Measurements from ENCODE around the gene ARID1B. TPM values are rescaled to one million over a fixed set of nuclear protein-coding genes. Genes with fewer than 3 reads are reported as not detected.

Gene ARID1B
- total RNA-seq, 2 experiments from 2014 or later, result 36.9 to 38.9 TPM

GRCh38 chr6:157033428-157034140, 256.4 kb downstream of the ARID1B start:
- Mint-ChIP-seq H3K9me3 (peaks cover 2% of the 10 kb centered on the region), H3K27ac (peak overlapping the region; percentile 89), H3K4me3 (peak overlapping the region; percentile 79), H3K36me3 (ENCODE audit: low read depth) (peaks cover 3% of the 10 kb centered on the region), H3K27me3 (no peaks in the 10 kb centered on the region), H3K4me1 (ENCODE audit: low read depth) (peaks cover 27% of the 10 kb centered on the region)
- POLR2A ChIA-PET, result no interaction called here
- TF ChIP-seq CTCF (IDR thresholded peaks at IDR 0.05), result no peak
- CTCF ChIA-PET, result interaction anchor here (0.7 to 3.7 kb wide), 28 partner anchors 9 to 282 kb away, joined by 3 to 39 read pairs (median 4); no protein-coding TSS in a partner anchor
- peak; percentile 28 for ATAC-seq
- DNase-seq, result no peak
- intact Hi-C loops (cut with micrococcal nuclease), result loop anchor here (1.0 to 10.0 kb wide), 2 partner anchors 151 to 241 kb away; no protein-coding TSS in a partner anchor

GRCh38 chr6:157034436-157035230, 257.5 kb downstream of the ARID1B start:
- Mint-ChIP-seq H3K27ac (peak overlapping the region; percentile 64), H3K4me1 (ENCODE audit: low read depth) (peaks cover 23% of the 10 kb centered on the region), H3K27me3 (no peaks in the 10 kb centered on the region), H3K36me3 (ENCODE audit: low read depth) (peaks cover 3% of the 10 kb centered on the region), H3K9me3 (peaks cover 2% of the 10 kb centered on the region), H3K4me3 (peak overlapping the region; percentile 55)
- ATAC-seq, result peak; percentile 82
- ChIA-PET POLR2A (interaction anchor here (0.7 kb wide), 1 partner anchor 152 kb away, joined by 3 read pairs; no protein-coding TSS in a partner anchor), CTCF (interaction anchor here (0.6 to 3.7 kb wide), 34 partner anchors 9 to 283 kb away, joined by 3 to 39 read pairs (median 4); no protein-coding TSS in a partner anchor)
- no peak for DNase-seq
- peak; percentile 75 for TF ChIP-seq CTCF (IDR thresholded peaks at IDR 0.05)
- intact Hi-C loops (cut with micrococcal nuclease), result loop anchor here (1.0 to 10.0 kb wide), 2 partner anchors 150 to 240 kb away; no protein-coding TSS in a partner anchor

GRCh38 chr6:157035546-157035945, 258.4 kb downstream of the ARID1B start:
- intact Hi-C loops (cut with micrococcal nuclease), result loop anchor here (10.0 kb wide), 1 partner anchor 239 kb away; no protein-coding TSS in a partner anchor
- CTCF ChIA-PET, result interaction anchor here (0.7 to 3.7 kb wide), 27 partner anchors 8 to 259 kb away, joined by 3 to 39 read pairs (median 6); no protein-coding TSS in a partner anchor
- Mint-ChIP-seq H3K9me3 (no peaks in the 10 kb centered on the region), H3K36me3 (ENCODE audit: low read depth) (no peaks in the 10 kb centered on the region), H3K27ac (no peak overlapping the region), H3K4me3 (no peak overlapping the region), H3K4me1 (ENCODE audit: low read depth) (peaks cover 18% of the 10 kb centered on the region), H3K27me3 (no peaks in the 10 kb centered on the region)
- DNase-seq (no peak), ATAC-seq (no peak)
- TF ChIP-seq CTCF (IDR thresholded peaks at IDR 0.05), result no peak
- POLR2A ChIA-PET, result no interaction called here

- no peaks in the 10 kb centered on the region for H3K36me3 Mint-ChIP-seq (ENCODE audit: low read depth)
- H3K27ac Mint-ChIP-seq, result no peak overlapping the region
- no peaks in the 10 kb centered on the region for H3K27me3 Mint-ChIP-seq
- peaks cover 16% of the 10 kb centered on the region for H3K4me1 Mint-ChIP-seq (ENCODE audit: low read depth)
- POLR2A ChIA-PET, result no interaction called here
- no peak for TF ChIP-seq CTCF (IDR thresholded peaks at IDR 0.05)
- ATAC-seq, result no peak
- intact Hi-C loops (cut with micrococcal nuclease), result loop anchor here (10.0 kb wide), 1 partner anchor 239 kb away; no protein-coding TSS in a partner anchor
- H3K4me3 Mint-ChIP-seq, result no peak overlapping the region
- CTCF ChIA-PET, result interaction anchor here (0.8 to 2.3 kb wide), 11 partner anchors 10 to 150 kb away, joined by 3 to 7 read pairs (median 3); no protein-coding TSS in a partner anchor
- no peaks in the 10 kb centered on the region for H3K9me3 Mint-ChIP-seq
- no peak for DNase-seq
Measured at GRCh38 chr6:157036245-157036711, 259.1 kb downstream of the ARID1B start.

All from activated CD8-positive, alpha-beta T cell treated with anti-CD3 and anti-CD28 coated beads for 36 hours (primary cell).